Activated CD4-positive, alpha-beta T cell treated with anti-CD3 and anti-CD28 coated beads, Interleukin-2, Interleukin-4, amounts not matched to agents 100 ng/mL and 50 ng/mL, durations not matched to agents 16 hours and 8 hours (primary cell): ENCODE measurements around the gene MYOCOS.

Experiments
- DNase-seq: peaks from one replicate; pipeline ENCODE4 v3.0.0-alpha.2; 2020; ENCODE audit warnings: low spot score

MYOCOS gene

GRCh38 chr1:171663036-171663853 is 41.2 kb downstream of the MYOCOS start:
- no peak for DNase-seq

GRCh38 chr1:171663854-171664575 is 42.0 kb downstream of the MYOCOS start:
- DNase-seq: no peak

GRCh38 chr1:171664976-171665375 is 42.9 kb downstream of the MYOCOS start:
- no peak for DNase-seq

GRCh38 chr1:171666114-171666769 is 44.2 kb downstream of the MYOCOS start:
- no peak for DNase-seq

- no peak for DNase-seq
These were observed 46.3 kb downstream of the MYOCOS start for GRCh38 chr1:171668372-171668771.

GRCh38 chr1:171670739-171671138 is 48.7 kb downstream of the MYOCOS start:
- DNase-seq: no peak

- DNase-seq: no peak
These were observed 52.7 kb downstream of the MYOCOS start for GRCh38 chr1:171674431-171675405.
